ENCODE measurements around the gene NKAIN4.

- TF ChIP-seq CTCF (conservative IDR thresholded peaks at IDR 0.05; ENCODE audit: low read depth, low read length) (no peak), EZH2 (IDR thresholded peaks at IDR 0.05; ENCODE audit: low read length, unreplicated experiment) (no peak)
Measured at GRCh38 chr20:63243604-63244247, 10.5 kb downstream of the NKAIN4 start.
